HG03571 (cell line): ENCODE results near the gene NAP1L1.
A peak's percentile ranks its signal among the peaks of the same experiment; 100 is the strongest.

Experiments
- ATAC-seq: cut with Tn5 transposase; IDR thresholded peaks from one replicate; pipeline ENCODE4 v1.9.1; 2021; ENCODE audit not compliant: unreplicated experiment

The NAP1L1 gene

GRCh38 chr12:76041406-76041805 lies 43.1 kb downstream of the NAP1L1 start:
- ATAC-seq: no peak

- no peak for ATAC-seq
These were observed 44.0 kb downstream of the NAP1L1 start for GRCh38 chr12:76040461-76040860.

DNA sequence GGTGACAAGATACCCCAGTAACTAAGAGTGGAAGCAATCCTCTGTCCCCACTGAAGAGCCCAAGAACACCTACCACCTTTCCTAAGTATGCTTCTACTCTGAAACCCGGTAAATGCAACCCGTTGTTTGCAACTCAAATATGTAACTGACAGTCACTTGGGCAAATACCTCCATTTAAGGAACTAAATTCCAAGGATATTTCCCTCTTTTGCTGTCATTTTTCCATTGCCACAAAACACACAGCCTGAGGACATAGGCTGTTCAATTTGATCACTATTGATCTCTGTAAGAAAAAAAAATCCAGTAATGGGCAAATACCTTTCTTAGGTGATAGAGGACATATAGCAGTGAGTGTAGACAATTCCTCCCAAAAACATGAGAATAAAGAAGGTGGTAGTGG lies 46.3 kb downstream of the NAP1L1 start:
- no peak for ATAC-seq

- ATAC-seq: peak; percentile 49
These were observed 47.1 kb downstream of the NAP1L1 start for GRCh38 chr12:76037130-76038103.

DNA sequence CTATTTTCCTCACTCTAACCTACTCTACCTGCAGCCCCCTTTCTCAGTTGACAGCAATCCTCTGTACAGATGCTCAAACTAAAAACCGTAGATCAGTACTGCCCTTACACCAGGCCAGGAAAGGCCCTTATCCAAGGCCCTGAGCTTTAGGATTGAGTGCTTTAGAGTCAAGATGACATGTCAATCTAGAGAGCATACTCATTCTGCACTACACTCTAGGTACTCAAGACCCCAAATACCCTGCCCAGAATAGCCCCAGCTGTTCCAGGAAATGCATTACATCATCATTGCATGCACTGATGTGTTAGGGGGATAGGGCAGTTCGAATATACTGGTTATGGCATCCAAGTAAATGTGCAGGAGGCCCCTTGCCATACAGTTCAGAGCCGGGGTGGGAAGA lies 49.4 kb downstream of the NAP1L1 start:
- no peak for ATAC-seq

GRCh38 chr12:76033081-76034011 lies 51.1 kb downstream of the NAP1L1 start:
- no peak for ATAC-seq

DNA sequence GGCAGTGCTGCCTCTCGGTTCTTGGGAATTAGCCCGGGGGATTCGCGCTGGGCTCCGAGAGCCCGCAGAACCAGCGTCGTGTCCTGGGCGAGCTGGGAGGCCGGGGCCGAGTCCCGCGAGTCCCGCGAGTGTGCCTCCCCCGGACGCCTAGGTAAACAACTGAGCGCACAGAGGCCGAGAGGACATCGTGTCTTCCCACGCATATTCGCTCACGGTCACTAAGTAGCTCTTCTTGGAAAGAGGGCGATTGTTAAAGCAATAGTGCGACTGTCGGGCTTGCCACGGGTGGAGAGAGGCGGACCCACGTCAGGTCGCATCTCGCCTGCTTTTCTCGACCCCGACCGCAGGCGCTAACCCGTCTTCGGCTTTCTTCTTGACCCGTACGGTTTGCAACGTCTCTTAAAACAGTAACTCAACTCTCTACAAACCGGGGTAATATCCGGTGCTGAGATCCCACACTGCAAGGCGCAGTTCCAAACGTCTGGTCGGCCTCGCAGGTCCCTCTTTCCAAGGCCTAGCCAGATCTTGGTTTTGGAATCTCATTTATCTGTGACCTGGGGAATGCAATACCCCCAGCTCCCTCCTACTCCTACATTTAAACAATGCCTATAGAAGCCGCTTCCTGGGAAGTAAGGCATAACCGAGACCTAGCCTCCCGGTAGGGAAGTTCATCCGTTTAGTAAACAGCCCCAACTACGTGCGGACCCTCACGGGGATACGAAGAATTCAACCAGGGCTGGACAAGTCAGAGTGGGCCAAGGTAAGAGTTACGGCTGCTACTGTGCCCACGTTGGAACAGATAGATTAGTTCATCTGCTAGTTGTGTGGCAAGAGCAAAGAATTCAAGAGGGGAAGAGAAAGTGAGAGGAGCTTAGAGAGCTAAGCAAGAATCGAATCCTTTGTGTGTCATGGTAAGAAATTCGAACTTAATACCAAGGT lies 52.2 kb downstream of the NAP1L1 start:
- ATAC-seq: peak; percentile 18

DNA sequence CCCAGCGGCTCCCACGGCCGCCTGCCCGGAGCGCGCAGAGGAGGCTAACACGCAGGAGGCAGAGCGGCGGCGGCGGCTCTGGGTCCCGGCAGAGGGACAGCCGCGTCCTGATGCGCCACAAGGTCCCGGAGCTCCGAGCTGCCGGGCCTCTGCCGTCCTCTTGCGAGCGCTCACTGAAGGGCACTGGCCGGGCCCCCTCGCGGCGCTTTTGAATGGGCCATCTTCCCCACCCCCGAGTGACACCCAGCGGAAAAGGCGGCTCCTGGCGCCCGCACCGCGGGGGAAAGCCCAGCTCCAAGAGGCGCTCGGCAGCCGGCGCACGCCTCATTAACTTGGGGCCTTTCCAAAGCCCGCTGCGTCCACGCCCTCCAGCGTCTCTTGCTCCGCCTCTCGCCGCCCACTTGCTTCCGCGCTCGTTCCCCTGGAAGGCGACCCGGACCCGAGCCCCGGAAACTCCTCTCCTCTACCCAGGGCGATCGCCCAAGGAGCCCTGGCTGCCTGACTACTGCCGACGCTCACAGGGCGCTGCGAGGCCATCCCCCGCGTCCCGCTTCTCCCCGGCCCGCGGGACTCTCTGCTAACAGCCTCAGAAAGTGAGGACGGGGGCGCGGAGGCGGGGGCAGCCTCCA lies 53.0 kb downstream of the NAP1L1 start, which contains the start of gene PHLDA1:
Gene PHLDA1 (minus strand): TSS at position 363 of the 629 bp plus-strand sequence.
- peak; percentile 81 for ATAC-seq

- peak; percentile 8 for ATAC-seq
These were observed 53.4 kb downstream of the NAP1L1 start for GRCh38 chr12:76031081-76031413.

- ATAC-seq: no peak
These were observed 54.0 kb downstream of the NAP1L1 start for GRCh38 chr12:76030341-76031080.

GRCh38 chr12:76029982-76030340 lies 54.5 kb downstream of the NAP1L1 start:
- no peak for ATAC-seq

GRCh38 chr12:76028571-76029277 lies 55.8 kb downstream of the NAP1L1 start:
- ATAC-seq: no peak

- no peak for ATAC-seq
These were observed 57.8 kb downstream of the NAP1L1 start for GRCh38 chr12:76026643-76027063.

DNA sequence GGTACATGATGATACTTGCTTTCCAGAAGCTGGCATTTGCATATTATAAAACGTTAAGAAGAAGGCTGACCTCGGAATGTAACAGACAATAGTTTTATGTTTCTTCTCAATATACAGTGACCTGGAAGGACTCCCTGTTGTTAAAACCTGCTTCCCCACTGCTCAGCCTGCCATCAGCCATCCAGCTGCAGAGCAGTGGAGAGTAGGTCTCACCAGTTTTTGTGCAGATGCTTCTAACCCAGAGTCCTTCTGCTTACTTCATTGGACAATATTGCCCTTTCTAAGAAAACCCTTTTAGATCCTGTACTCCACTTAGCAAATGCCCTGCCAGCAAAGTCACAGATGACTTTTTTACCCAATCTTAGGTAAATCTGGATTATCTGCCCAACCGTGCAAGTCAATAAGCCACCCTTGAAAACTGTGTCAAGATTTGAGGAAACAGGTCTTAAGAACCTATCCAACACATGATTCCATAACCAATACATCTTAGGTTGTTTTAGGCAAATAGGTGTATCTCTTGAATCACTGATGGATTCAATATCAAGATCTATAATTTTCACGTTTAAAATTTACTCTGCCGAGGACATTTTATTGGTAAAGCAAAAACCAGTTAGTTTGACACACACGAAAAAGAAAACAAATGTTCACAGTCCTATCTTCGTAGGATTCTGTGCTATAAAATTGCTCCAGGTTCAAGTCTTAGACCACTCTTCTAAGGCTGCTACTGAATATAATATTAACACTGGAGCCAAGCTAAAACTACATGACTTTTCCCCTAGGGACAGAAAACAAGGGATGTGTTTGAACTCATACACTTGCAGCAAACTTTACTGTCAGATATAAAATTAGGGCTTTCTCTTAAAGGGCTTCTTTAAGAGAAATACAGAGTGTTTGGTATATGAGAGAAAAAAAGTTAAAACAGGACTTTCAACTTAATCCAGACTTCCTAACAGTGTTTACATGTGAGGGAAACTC lies 58.6 kb downstream of the NAP1L1 start:
- ATAC-seq: no peak

DNA sequence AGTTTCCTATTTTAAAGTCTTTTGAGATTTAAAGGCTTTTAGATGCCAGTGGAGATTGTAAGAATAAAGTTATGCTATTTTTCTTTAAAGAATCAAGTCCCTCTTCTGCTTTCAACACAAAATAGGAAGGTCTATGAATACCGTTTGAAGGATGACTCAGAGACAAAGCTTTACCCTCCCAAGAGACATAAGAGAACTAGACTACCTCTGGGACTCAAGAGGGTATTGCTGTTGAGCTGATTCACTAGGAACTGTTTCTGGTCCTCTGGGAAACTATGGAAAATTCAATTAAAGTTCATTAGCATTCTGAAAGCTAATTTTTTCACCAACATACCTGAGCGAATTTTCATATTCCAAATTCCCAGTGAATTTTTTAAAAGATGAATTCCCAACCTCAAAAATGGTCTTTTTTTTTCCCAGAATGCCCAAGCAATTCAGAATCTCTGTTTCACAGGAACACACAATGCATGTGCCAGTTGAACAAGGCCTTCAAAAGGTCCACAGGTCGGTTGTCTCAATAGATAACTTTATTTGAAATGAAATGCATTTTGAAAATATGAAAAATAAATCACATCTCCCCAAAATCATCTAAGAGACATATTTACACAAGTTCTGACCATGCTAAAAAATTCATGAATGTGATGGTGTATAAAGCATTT lies 59.4 kb downstream of the NAP1L1 start:
- no peak for ATAC-seq

DNA sequence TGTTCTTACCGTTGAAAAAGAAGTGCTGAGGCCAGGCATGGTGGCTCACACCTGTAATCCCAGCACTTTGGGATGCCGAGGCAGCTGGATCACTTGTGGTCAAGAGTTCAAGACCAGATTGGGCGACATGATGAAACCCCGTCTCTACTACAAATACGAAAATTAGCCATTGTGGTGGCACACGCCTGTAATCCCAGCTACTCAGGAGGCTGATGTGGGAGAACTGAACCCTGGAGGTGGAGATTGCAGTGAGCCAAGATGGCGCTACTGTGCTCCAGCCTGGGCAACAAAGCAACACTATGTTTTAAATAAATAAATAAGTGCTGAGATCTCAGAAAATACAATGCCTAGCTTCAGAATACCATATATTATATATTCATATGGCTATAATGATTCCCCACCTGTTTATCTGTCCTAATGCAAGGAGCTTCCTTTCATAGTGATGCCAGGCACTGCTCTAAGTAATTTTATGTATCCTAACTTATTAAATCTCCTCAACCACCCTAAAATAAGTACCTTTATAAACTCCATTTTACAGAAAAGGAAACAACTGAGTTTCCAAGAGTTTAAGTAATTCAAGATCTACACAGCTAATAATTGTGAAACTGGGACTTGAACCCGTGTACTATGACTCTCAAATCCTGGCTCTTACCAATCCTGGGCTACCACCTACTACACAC lies 60.2 kb downstream of the NAP1L1 start:
- no peak for ATAC-seq
